Neural progenitor cell (in vitro differentiated cells): ENCODE data around the gene LMF1. TPM values are rescaled to one million over a fixed set of nuclear protein-coding genes. Genes with fewer than 3 reads are reported as not detected.

Experiments used
- DNase-seq: peaks from one replicate; pipeline ENCODE4 v3.0.0-alpha.2; 2016; ENCODE audit warnings: low spot score
- H2AFZ ChIP-seq: fragments of 200-600 bp; sonication (generic); replicated peaks from 2 replicates; pipeline ENCODE4 v1.6.1; 2016; ENCODE audit warnings: antibody characterized with exemption
- H3F3A ChIP-seq: fragments of 200-600 bp; sonication (generic); 2 replicates; pipeline ENCODE4 v1.6.1; 2016; ENCODE audit warnings: antibody characterized with exemption, low read depth
- H3K27ac ChIP-seq: fragments of 200-600 bp; sonication (generic); 2 replicates; pipeline ENCODE4 v1.5.1; 2016; ENCODE audit warnings: mild to moderate bottlenecking
- H3K27me3 ChIP-seq: fragments of 200-600 bp; sonication (generic); 2 replicates; pipeline ENCODE4 v1.6.1; 2016; ENCODE audit warnings: mild to moderate bottlenecking, moderate library complexity
- H3K36me3 ChIP-seq: fragments of 200-600 bp; sonication (generic); 2 replicates; pipeline ENCODE4 v1.5.1; 2016
- H3K4me1 ChIP-seq: fragments of 200-600 bp; sonication (generic); 2 replicates; pipeline ENCODE4 v1.6.1; 2016; ENCODE audit warnings: mixed run types
- H3K4me2 ChIP-seq: fragments of 200-600 bp; sonication (generic); 2 replicates; pipeline ENCODE4 v1.6.1; 2016
- H3K4me3 ChIP-seq: fragments of 200-600 bp; sonication (generic); 2 replicates; pipeline ENCODE4 v1.5.1; 2016
- H3K79me2 ChIP-seq: fragments of 200-600 bp; sonication (generic); 2 replicates; pipeline ENCODE4 v1.6.1; 2016; ENCODE audit warnings: low read depth
- H3K9ac ChIP-seq: fragments of 200-600 bp; sonication (generic); 2 replicates; pipeline ENCODE4 v1.6.1; 2016
- H3K9me3 ChIP-seq: fragments of 200-600 bp; sonication (generic); 2 replicates; pipeline ENCODE4 v1.5.1; 2016; ENCODE audit warnings: low read depth
- H4K20me1 ChIP-seq: fragments of 200-600 bp; sonication (generic); 2 replicates; pipeline ENCODE4 v1.6.1; 2016; ENCODE audit warnings: low read depth
- H3K27ac Mint-ChIP-seq: 3 replicates; pipeline ENCODE4 v1.8.0; 2021; ENCODE audit warnings: mixed read lengths
- H3K27me3 Mint-ChIP-seq: 2 replicates; pipeline ENCODE4 v1.8.0; 2022; ENCODE audit warnings: low read depth, mild to moderate bottlenecking, inconsistent platforms, moderate library complexity, mixed read lengths; ENCODE audit not compliant: insufficient read depth
- H3K36me3 Mint-ChIP-seq: 3 replicates; pipeline ENCODE4 v1.8.0; 2021; ENCODE audit warnings: mixed read lengths
- H3K4me1 Mint-ChIP-seq: 3 replicates; pipeline ENCODE4 v1.8.0; 2021; ENCODE audit warnings: mixed read lengths
- H3K4me3 Mint-ChIP-seq: 3 replicates; pipeline ENCODE4 v1.8.0; 2021; ENCODE audit warnings: mild to moderate bottlenecking, moderate library complexity, mixed read lengths
- H3K9me3 Mint-ChIP-seq: 3 replicates; pipeline ENCODE4 v1.8.0; 2020; ENCODE audit warnings: mixed read lengths
- EZH2 ChIP-seq: fragments of 200-600 bp; sonication (generic); IDR thresholded peaks from 2 replicates; pipeline ENCODE4 v1.6.1; 2017; ENCODE audit warnings: antibody characterized with exemption, mild to moderate bottlenecking, moderate library complexity
- EZH2phosphoT487 ChIP-seq: fragments of 200-600 bp; sonication (generic); IDR thresholded peaks from 2 replicates; pipeline ENCODE4 v1.6.1; 2017; ENCODE audit warnings: antibody characterized with exemption
- total RNA-seq: library from RNA; depleted of rRNA; stranded (reverse); fragments of >200 nt; gene quantifications from 2 replicates; pipeline ENCODE4 v1.2.3, GENCODE V29; 2015; ENCODE audit warnings: low replicate concordance
- TF ChIP-seq, protein P1 (sequence below): fragments of 200-600 bp; sonication (generic); IDR thresholded peaks from 2 replicates; pipeline ENCODE4 v1.5.1; 2017; ENCODE audit warnings: antibody characterized with exemption, mild to moderate bottlenecking

Gene LMF1
- total RNA-seq, 1 donor from 2014 or later: 3.4 TPM

DNA sequence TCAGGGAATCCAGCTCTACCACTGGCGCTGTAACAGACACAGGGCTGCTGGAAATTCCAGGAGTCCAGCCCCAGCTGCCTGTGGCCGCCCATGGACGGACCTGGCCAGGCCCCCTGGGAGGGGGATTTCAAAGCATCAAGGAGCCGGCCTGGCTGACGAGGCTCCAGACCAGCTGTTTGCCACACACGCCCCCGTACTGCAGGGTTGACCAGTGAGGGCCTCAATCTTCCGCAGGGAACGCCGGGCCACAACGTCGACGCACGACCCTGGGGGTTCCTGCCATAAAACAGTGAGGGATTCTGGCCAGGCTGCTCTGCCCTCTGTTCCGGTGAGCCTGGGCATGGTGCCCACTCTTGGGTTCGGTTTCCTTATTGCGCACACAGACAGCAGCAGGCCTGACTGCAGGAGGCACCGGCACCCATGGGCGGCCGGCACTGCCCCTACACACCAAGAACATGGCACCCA lies 3.7 kb downstream of the LMF1 start:
- H3K36me3 Mint-ChIP-seq: peaks cover 32% of the 10 kb centered on the region

DNA sequence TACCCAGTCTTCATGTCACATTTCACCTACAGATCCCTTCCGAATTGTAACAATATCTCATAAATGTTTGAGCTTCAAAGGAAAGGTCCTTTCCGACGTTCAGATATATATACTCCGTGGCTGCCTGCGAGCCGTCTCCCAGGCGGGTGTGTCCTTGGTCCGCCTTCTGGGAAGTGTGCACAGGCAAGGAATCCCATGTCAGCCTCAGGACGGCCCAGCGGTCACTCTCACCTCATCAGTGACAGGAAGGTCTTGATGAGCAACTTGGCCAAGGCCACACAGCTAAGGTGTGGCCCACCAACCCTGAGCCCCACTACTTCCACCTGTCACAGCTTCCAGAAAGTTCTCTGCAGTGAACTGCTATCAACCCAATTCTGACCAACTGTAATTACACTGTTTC lies 4.3 kb downstream of the LMF1 start:
- TF ChIP-seq EZH2: no peak
- TF ChIP-seq, protein P1, sequence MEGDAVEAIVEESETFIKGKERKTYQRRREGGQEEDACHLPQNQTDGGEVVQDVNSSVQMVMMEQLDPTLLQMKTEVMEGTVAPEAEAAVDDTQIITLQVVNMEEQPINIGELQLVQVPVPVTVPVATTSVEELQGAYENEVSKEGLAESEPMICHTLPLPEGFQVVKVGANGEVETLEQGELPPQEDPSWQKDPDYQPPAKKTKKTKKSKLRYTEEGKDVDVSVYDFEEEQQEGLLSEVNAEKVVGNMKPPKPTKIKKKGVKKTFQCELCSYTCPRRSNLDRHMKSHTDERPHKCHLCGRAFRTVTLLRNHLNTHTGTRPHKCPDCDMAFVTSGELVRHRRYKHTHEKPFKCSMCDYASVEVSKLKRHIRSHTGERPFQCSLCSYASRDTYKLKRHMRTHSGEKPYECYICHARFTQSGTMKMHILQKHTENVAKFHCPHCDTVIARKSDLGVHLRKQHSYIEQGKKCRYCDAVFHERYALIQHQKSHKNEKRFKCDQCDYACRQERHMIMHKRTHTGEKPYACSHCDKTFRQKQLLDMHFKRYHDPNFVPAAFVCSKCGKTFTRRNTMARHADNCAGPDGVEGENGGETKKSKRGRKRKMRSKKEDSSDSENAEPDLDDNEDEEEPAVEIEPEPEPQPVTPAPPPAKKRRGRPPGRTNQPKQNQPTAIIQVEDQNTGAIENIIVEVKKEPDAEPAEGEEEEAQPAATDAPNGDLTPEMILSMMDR: no peak
- TF ChIP-seq EZH2phosphoT487: no peak
- peaks cover 58% of the 10 kb centered on the region for H3K4me1 Mint-ChIP-seq
- no peak for DNase-seq

More for the DNA sequence above, 3.7 kb downstream of the LMF1 start:
- peaks cover 25% of the 10 kb centered on the region for H3F3A ChIP-seq
- TF ChIP-seq EZH2phosphoT487 (no peak), EZH2 (no peak)
- TF ChIP-seq, protein P1: no peak
- Mint-ChIP-seq H3K27me3 (peaks cover 10% of the 10 kb centered on the region), H3K9me3 (peaks cover 23% of the 10 kb centered on the region), H3K4me3 (no peak overlapping the region), H3K4me1 (peaks cover 64% of the 10 kb centered on the region), H3K27ac (no peak overlapping the region)
- no peaks in the 10 kb centered on the region for H3K79me2 ChIP-seq
- no peaks in the 10 kb centered on the region for H3K9me3 ChIP-seq
- no peak overlapping the region for H3K9ac ChIP-seq
- no peak overlapping the region for H3K4me3 ChIP-seq
- H3K27me3 ChIP-seq: peaks cover 21% of the 10 kb centered on the region
- no peaks in the 10 kb centered on the region for H3K36me3 ChIP-seq
- no peak overlapping the region for H2AFZ ChIP-seq
- no peak overlapping the region for H3K4me2 ChIP-seq
- peaks cover 15% of the 10 kb centered on the region for H3K4me1 ChIP-seq
- DNase-seq: no peak
- H4K20me1 ChIP-seq: peaks cover 21% of the 10 kb centered on the region
- H3K27ac ChIP-seq: no peak overlapping the region

DNA sequence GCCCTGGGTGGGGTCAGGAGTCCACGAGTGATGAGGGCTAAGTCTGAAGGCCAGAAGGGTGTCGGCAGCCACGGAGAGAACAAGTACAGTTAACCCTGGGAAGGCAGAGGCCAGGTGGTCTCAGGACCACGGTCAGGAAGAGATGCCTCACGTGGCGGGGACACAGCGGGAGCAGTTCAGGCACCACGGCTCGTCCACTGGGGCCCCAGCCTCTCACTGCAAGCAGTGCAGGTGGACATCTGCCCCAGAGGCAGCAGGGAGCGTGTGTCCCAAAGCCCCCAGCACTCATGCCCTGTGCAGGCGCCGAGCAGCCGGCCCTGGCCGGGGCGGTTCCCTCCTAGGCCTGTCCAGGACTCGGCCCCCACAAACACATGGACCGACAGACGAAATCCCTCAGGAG lies 4.7 kb downstream of the LMF1 start:
- peaks cover 12% of the 10 kb centered on the region for H3K4me1 ChIP-seq
- Mint-ChIP-seq H3K27me3 (peaks cover 7% of the 10 kb centered on the region), H3K27ac (no peak overlapping the region)

More for the DNA sequence above, 4.3 kb downstream of the LMF1 start:
- Histone ChIP-seq H3K27me3 (peaks cover 15% of the 10 kb centered on the region), H3K79me2 (no peaks in the 10 kb centered on the region), H3K4me2 (no peak overlapping the region), H3K36me3 (no peaks in the 10 kb centered on the region), H4K20me1 (peaks cover 21% of the 10 kb centered on the region), H3F3A (peaks cover 19% of the 10 kb centered on the region), H3K9me3 (no peaks in the 10 kb centered on the region), H3K27ac (no peak overlapping the region), H3K4me3 (no peak overlapping the region), H2AFZ (no peak overlapping the region), H3K4me1 (peaks cover 12% of the 10 kb centered on the region), H3K9ac (no peak overlapping the region)
- Mint-ChIP-seq H3K27ac (no peak overlapping the region), H3K36me3 (peaks cover 32% of the 10 kb centered on the region), H3K9me3 (peaks cover 23% of the 10 kb centered on the region), H3K4me3 (no peak overlapping the region), H3K27me3 (peaks cover 8% of the 10 kb centered on the region)

More for the DNA sequence above, 4.7 kb downstream of the LMF1 start:
- H3K36me3 ChIP-seq: no peaks in the 10 kb centered on the region
- no peaks in the 10 kb centered on the region for H3K9me3 ChIP-seq
- peaks cover 23% of the 10 kb centered on the region for H3K9me3 Mint-ChIP-seq
- TF ChIP-seq EZH2phosphoT487 (no peak), EZH2 (no peak)
- TF ChIP-seq, protein P1: no peak
- H3K4me3 Mint-ChIP-seq: no peak overlapping the region
- no peak overlapping the region for H3K27ac ChIP-seq
- peaks cover 17% of the 10 kb centered on the region for H3F3A ChIP-seq
- peaks cover 56% of the 10 kb centered on the region for H3K4me1 Mint-ChIP-seq
- H3K9ac ChIP-seq: no peak overlapping the region
- H3K36me3 Mint-ChIP-seq: peaks cover 32% of the 10 kb centered on the region
- no peak overlapping the region for H2AFZ ChIP-seq
- no peak overlapping the region for H3K4me3 ChIP-seq
- peaks cover 10% of the 10 kb centered on the region for H3K27me3 ChIP-seq
- H3K4me2 ChIP-seq: no peak overlapping the region
- DNase-seq: no peak
- no peaks in the 10 kb centered on the region for H3K79me2 ChIP-seq
- peaks cover 21% of the 10 kb centered on the region for H4K20me1 ChIP-seq
